NCI-H748 (cell line): ENCODE results near the gene URB2.
"Not testable (repeated sequence)": the region's sequence is repeated elsewhere in the genome, so short reads cannot be mapped to it uniquely, and the experiment has no call there.

ENCODE experiments used
- DNase-seq: peaks from one replicate; lab custom pipeline; 2025; ENCODE audit not compliant: unreplicated experiment; lab: John Stamatoyannopoulos, UW

URB2 gene

GRCh38 chr1:229613938-229614337 lies 12.1 kb upstream of the URB2 start:
- no peak for DNase-seq

GRCh38 chr1:229614701-229615100 lies 11.3 kb upstream of the URB2 start:
- no peak for DNase-seq

GRCh38 chr1:229617351-229618100 lies 8.5 kb upstream of the URB2 start:
- no peak for DNase-seq

GRCh38 chr1:229619002-229619401 lies 7.0 kb upstream of the URB2 start:
- DNase-seq, result no peak

- DNase-seq, result no peak
These were observed 6.4 kb upstream of the URB2 start for GRCh38 chr1:229619614-229620013.

- no peak for DNase-seq
These were observed 5.2 kb upstream of the URB2 start for GRCh38 chr1:229620876-229621275.

- DNase-seq, result no peak
These were observed 4.4 kb upstream of the URB2 start for GRCh38 chr1:229621663-229622062.

- not testable (repeated sequence) for DNase-seq
These were observed 3.4 kb upstream of the URB2 start for GRCh38 chr1:229622641-229623120.

GRCh38 chr1:229623225-229623624 lies 2.8 kb upstream of the URB2 start:
- DNase-seq, result no peak

- no peak for DNase-seq
These were observed 2.2 kb upstream of the URB2 start for GRCh38 chr1:229623838-229624237.

- no peak for DNase-seq
These were observed 1.5 kb upstream of the URB2 start for GRCh38 chr1:229624521-229625070.

GRCh38 chr1:229625071-229625914 lies 754 bp upstream of the URB2 start:
- DNase-seq, result peak; percentile 68

- DNase-seq, result no peak
These were observed 956 bp downstream of the URB2 start for GRCh38 chr1:229627003-229627402.

- DNase-seq, result no peak
These were observed 3.2 kb downstream of the URB2 start for GRCh38 chr1:229629261-229629660.

- no peak for DNase-seq
These were observed 5.1 kb downstream of the URB2 start for GRCh38 chr1:229631148-229631547.

GRCh38 chr1:229631966-229632365 lies 5.9 kb downstream of the URB2 start:
- no peak for DNase-seq

GRCh38 chr1:229636042-229636441 lies 10.0 kb downstream of the URB2 start:
- DNase-seq, result no peak

- DNase-seq, result no peak
These were observed 11.7 kb downstream of the URB2 start for GRCh38 chr1:229637746-229638145.

- DNase-seq, result peak; percentile 33
These were observed 14.4 kb downstream of the URB2 start for GRCh38 chr1:229640455-229640854.

GRCh38 chr1:229641306-229641705 lies 15.3 kb downstream of the URB2 start:
- no peak for DNase-seq

GRCh38 chr1:229642376-229642775 lies 16.3 kb downstream of the URB2 start:
- no peak for DNase-seq

- no peak for DNase-seq
These were observed 16.9 kb downstream of the URB2 start for GRCh38 chr1:229642970-229643369.
